Liver (tissue), 9 donors: Measurements from ENCODE around the gene HDHD3. TPM values are rescaled to one million over a fixed set of nuclear protein-coding genes. Genes with fewer than 3 reads are reported as not detected.

Experiments used
- DNase-seq: peaks from one replicate; pipeline ENCODE4 v3.0.0-alpha.2; 2017; ENCODE audit warnings: low spot score
- H3K27ac ChIP-seq, 2 donors: one replicate each; pipeline ENCODE4 v1.7.0; 2013; ENCODE audit warnings: inconsistent platforms in 2 of 2, low read length in 2 of 2, control low read depth in 1 of 2, low read depth in 1 of 2, mild to moderate bottlenecking in 1 of 2
- H3K27me3 ChIP-seq, 4 donors: one replicate each; pipeline versions ENCODE4 v1.6.1 to v1.7.0; 2013; ENCODE audit warnings: low read length in 3 of 4, inconsistent platforms in 1 of 4, mild to moderate bottlenecking in 1 of 4, moderate library complexity in 1 of 4; ENCODE audit not compliant: control insufficient read depth in 4 of 4, insufficient read depth in 4 of 4
- H3K36me3 ChIP-seq, 4 donors: one replicate each; pipeline versions ENCODE4 v1.6.1 to v1.7.0; 2013; ENCODE audit warnings: low read length in 3 of 4, mild to moderate bottlenecking in 3 of 4, low read depth in 1 of 4, moderate library complexity in 1 of 4; ENCODE audit not compliant: control insufficient read depth in 4 of 4, insufficient read depth in 3 of 4
- H3K4me1 ChIP-seq, 4 donors: one replicate each; pipeline versions ENCODE4 v1.6.1 to v1.7.0; 2013; ENCODE audit warnings: low read length in 3 of 4, mild to moderate bottlenecking in 3 of 4, moderate library complexity in 1 of 4; ENCODE audit not compliant: control insufficient read depth in 4 of 4, insufficient read depth in 4 of 4
- H3K4me3 ChIP-seq, 3 donors: one replicate each; pipeline versions ENCODE4 v1.6.1 to v1.7.0; 2013; ENCODE audit warnings: low read length in 3 of 3, control low read depth in 1 of 3, low read depth in 1 of 3, mild to moderate bottlenecking in 1 of 3
- H3K9ac ChIP-seq, 2 donors: one replicate each; pipeline ENCODE4 v1.7.0; 2013; ENCODE audit warnings: low read length in 2 of 2, mild to moderate bottlenecking in 2 of 2, moderate library complexity in 2 of 2, control low read depth in 1 of 2, low read depth in 1 of 2
- H3K9me3 ChIP-seq, 4 donors: one replicate each; pipeline versions ENCODE4 v1.6.1 to v1.7.0; 2013; ENCODE audit warnings: low read length in 3 of 4; ENCODE audit not compliant: control insufficient read depth in 4 of 4
- ATF3 ChIP-seq: IDR thresholded peaks from 2 replicates; pipeline ENCODE4 v1.6.1; 2016; ENCODE audit warnings: antibody characterized with exemption
- CTCF ChIP-seq: fragments of 150-350 bp; IDR thresholded peaks from 2 replicates; pipeline ENCODE4 v1.5.1; 2017; ENCODE audit warnings: improper control_type of control experiment, low read depth, low read length; ENCODE audit not compliant: missing input control
- EGR1 ChIP-seq, 2 donors: IDR thresholded peaks; 2 replicates each; pipeline ENCODE4 v1.6.1; 2016 to 2018; ENCODE audit warnings: antibody characterized with exemption in 2 of 2, low read depth in 2 of 2
- FOXA2 ChIP-seq: IDR thresholded peaks from 2 replicates; pipeline ENCODE4 v1.6.1; 2016; ENCODE audit warnings: antibody characterized with exemption
- GABPA ChIP-seq, 2 donors: IDR thresholded peaks in 1 of 2; conservative IDR thresholded peaks in 1 of 2; 2 replicates each; pipeline ENCODE4 v1.6.1; 2016; ENCODE audit warnings: antibody characterized with exemption in 2 of 2, mild to moderate bottlenecking in 1 of 2, moderate library complexity in 1 of 2
- HNF4A ChIP-seq, 2 donors: conservative IDR thresholded peaks; 2 replicates each; pipeline ENCODE4 v1.6.1; 2016; ENCODE audit warnings: antibody characterized with exemption in 2 of 2, mild to moderate bottlenecking in 2 of 2
- HNF4G ChIP-seq: IDR thresholded peaks from 2 replicates; pipeline ENCODE4 v1.6.1; 2016; ENCODE audit warnings: antibody characterized with exemption
- JUND ChIP-seq, 2 donors: IDR thresholded peaks; 2 replicates each; pipeline ENCODE4 v1.6.1; 2016; ENCODE audit warnings: antibody characterized with exemption in 2 of 2
- NR2F2 ChIP-seq: IDR thresholded peaks from 2 replicates; pipeline ENCODE4 v1.6.1; 2016; ENCODE audit warnings: antibody characterized with exemption
- REST ChIP-seq: IDR thresholded peaks from 2 replicates; pipeline ENCODE4 v1.6.1; 2016; ENCODE audit warnings: antibody characterized with exemption, mild to moderate bottlenecking
- RXRA ChIP-seq, 2 donors: IDR thresholded peaks; 2 replicates each; pipeline ENCODE4 v1.6.1; 2017 to 2018; ENCODE audit warnings: antibody characterized with exemption in 2 of 2, mild to moderate bottlenecking in 1 of 2
- TAF1 ChIP-seq: conservative IDR thresholded peaks from 2 replicates; pipeline ENCODE4 v1.6.1; 2016; ENCODE audit warnings: antibody characterized with exemption, mild to moderate bottlenecking
- YY1 ChIP-seq: IDR thresholded peaks from 2 replicates; pipeline ENCODE4 v1.6.1; 2016; ENCODE audit warnings: antibody characterized with exemption, mild to moderate bottlenecking
- ZBTB33 ChIP-seq: IDR thresholded peaks from 2 replicates; pipeline ENCODE4 v1.6.1; 2016; ENCODE audit warnings: antibody characterized with exemption
- WGBS: extraction: QIAGEN DNeasy Blood & Tissue Kit; methylation state at CpG from one replicate; pipeline ENCODE4 v1.1.7; 2013; 5-methylcytosine and 5-hydroxymethylcytosine counted together
- polyA plus RNA-seq, 2 donors: library from polyadenylated mRNA; stranded (reverse) in 1 of 2; unstranded in 1 of 2; fragments of 200-250 nt in 1 of 2; fragments of >200 nt in 1 of 2; fragmentation: Nextera tagmentation in 1 of 2; extraction: Ambion mirVana in 1 of 2; gene quantifications; one replicate each; pipeline versions ENCODE4 v1.2.1 to v1.2.3, GENCODE V29; 2013 to 2015
- total RNA-seq, 2 donors: library from RNA; depleted of rRNA; stranded (reverse); fragments of >200 nt; gene quantifications; one replicate each; pipeline ENCODE4 v1.2.3, GENCODE V29; 2014
- donor health status: healthy.
- donor health status: healthy.
- donor health status: healthy.
- donor health status: healthy.
- donor health status: healthy.

The HDHD3 gene
- total and polyA plus RNA-seq, 4 donors = 26.9 to 63.6 (median 61.0) TPM

- no peak overlapping the region for H3K27ac ChIP-seq
- no peak overlapping the region for H3K9ac ChIP-seq
- H3K4me1 ChIP-seq = peaks cover 6 to 69% (median 55%) of the 10 kb centered on the region in 4 donors
- H3K4me3 ChIP-seq = no peak overlapping the region
- DNase-seq = no peak
- WGBS = 72% methylated on average over 3 of the region's 3 CpGs
- H3K27me3 ChIP-seq = no peaks in the 10 kb centered on the region
- TF ChIP-seq HNF4G (no peak), REST (no peak), RXRA (IDR thresholded peaks at IDR 0.05) (no peak)
- H3K9me3 ChIP-seq = no peaks in the 10 kb centered on the region
- peaks cover 5 to 17% (median 10%) of the 10 kb centered on the region in 4 donors for H3K36me3 ChIP-seq
Observed at GRCh38 chr9:113373256-113373655, 3.5 kb downstream of the HDHD3 start.

GRCh38 chr9:113372059-113372458, 4.7 kb downstream of the HDHD3 start:
- Histone ChIP-seq H3K4me1 (peaks cover 4 to 66% (median 49%) of the 10 kb centered on the region in 4 donors), H3K36me3 (peaks cover 5 to 17% (median 10%) of the 10 kb centered on the region in 4 donors), H3K4me3 (no peak overlapping the region), H3K9me3 (no peaks in the 10 kb centered on the region), H3K27ac (no peak overlapping the region), H3K27me3 (no peaks in the 10 kb centered on the region), H3K9ac (no peak overlapping the region)
- no peak for DNase-seq
- TF ChIP-seq FOXA2 = no peak
- TF ChIP-seq RXRA (IDR thresholded peaks at IDR 0.05) = no peak
- no peak for TF ChIP-seq TAF1
- no peak for TF ChIP-seq REST
- no peak for TF ChIP-seq JUND (IDR thresholded peaks at IDR 0.05)
- TF ChIP-seq EGR1 (IDR thresholded peaks at IDR 0.05; ENCODE audit: low read depth in 2 of 2) = no peak
- no peak for TF ChIP-seq YY1
- no peak for TF ChIP-seq HNF4G
- no peak for TF ChIP-seq NR2F2
- 78% methylated on average over 5 of the region's 5 CpGs for WGBS

GRCh38 chr9:113370806-113371325, 5.9 kb downstream of the HDHD3 start:
- Histone ChIP-seq H3K36me3 (peaks cover 5 to 17% (median 10%) of the 10 kb centered on the region in 4 donors), H3K27ac (no peak overlapping the region), H3K4me1 (peaks cover 4 to 65% (median 48%) of the 10 kb centered on the region in 4 donors), H3K27me3 (no peaks in the 10 kb centered on the region), H3K4me3 (no peak overlapping the region), H3K9me3 (no peaks in the 10 kb centered on the region), H3K9ac (no peak overlapping the region)
- DNase-seq = no peak
- 64% methylated on average over 8 of the region's 8 CpGs for WGBS
- TF ChIP-seq HNF4G = no peak
- no peak for TF ChIP-seq ATF3
- no peak for TF ChIP-seq ZBTB33
- no peak for TF ChIP-seq RXRA (IDR thresholded peaks at IDR 0.05)
- TF ChIP-seq EGR1 (IDR thresholded peaks at IDR 0.05; ENCODE audit: low read depth in 2 of 2) = no peak
- no peak for TF ChIP-seq GABPA (IDR thresholded peaks at IDR 0.05 in 1 of 2, conservative IDR thresholded peaks at IDR 0.05 in 1 of 2)
- TF ChIP-seq FOXA2 = no peak
- no peak for TF ChIP-seq HNF4A (conservative IDR thresholded peaks at IDR 0.05)
- TF ChIP-seq CTCF = no peak
- TF ChIP-seq YY1 = no peak
